ENCODE data around the gene PAPLN.

Gene PAPLN

DNA sequence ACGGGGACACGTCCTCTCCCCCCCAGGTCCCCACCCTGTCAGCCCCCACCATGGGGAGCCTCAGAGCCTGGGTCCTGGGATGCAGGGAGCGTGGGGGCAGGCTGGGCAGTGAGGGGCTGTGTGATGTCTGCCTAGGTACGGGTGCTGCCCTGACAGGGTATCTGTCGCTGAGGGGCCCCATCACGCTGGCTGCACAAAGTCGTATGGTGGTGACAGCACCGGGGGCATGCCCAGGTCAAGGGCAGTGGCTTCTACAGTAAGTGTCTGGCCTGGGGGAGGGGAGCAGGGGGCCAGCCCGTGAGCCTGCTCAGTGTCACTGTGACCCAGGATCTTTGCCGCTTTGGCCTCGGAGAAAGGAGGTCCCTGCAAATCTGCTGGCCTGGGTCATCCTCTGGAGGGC, 23.3 kb downstream of the PAPLN start:
- no peak for DNase-seq (ENCODE audit: low read depth, low spot score)
- no CpG with 5 or more reads among the region's 11 CpGs for WGBS (ENCODE audit: insufficient coverage, insufficient read length)
- no peaks in the 10 kb centered on the region for H3K27me3 ChIP-seq (ENCODE audit: control insufficient read depth, insufficient read depth, low read length)

DNA sequence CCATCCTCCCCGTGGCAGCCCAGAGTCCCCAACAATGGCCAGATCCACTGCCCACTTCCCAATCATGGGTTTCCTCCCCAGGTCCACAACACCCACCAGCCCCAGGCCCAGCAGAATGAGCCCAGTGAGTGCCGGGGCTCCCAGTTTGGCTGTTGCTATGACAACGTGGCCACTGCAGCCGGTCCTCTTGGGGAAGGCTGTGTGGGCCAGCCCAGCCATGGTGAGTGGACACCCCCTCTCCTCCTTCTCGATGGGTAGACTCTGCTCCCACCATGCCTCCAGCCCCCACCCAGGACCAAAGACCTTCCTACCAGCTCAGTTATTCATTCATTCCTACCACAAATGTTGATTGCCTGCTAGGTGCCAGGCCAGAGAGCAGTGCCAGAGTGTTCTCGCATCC, 23.8 kb downstream of the PAPLN start:
- no peak for DNase-seq (ENCODE audit: low read depth, low spot score)
- Histone ChIP-seq H3K36me3 (ENCODE audit: control insufficient read depth, insufficient read depth, low read length) (no peaks in the 10 kb centered on the region), H3K4me3 (ENCODE audit: low read length) (no peak overlapping the region), H3K27ac (ENCODE audit: low read length) (no peak overlapping the region), H3K4me1 (ENCODE audit: control insufficient read depth, insufficient read depth, low read length) (no peaks in the 10 kb centered on the region), H3K27me3 (ENCODE audit: control insufficient read depth, insufficient read depth, low read length) (no peaks in the 10 kb centered on the region), H3K9me3 (ENCODE audit: control insufficient read depth, insufficient read depth, low read length) (no peaks in the 10 kb centered on the region)
- WGBS (ENCODE audit: insufficient coverage, insufficient read length): no CpG with 5 or more reads among the region's 6 CpGs

More for the DNA sequence above, 23.3 kb downstream of the PAPLN start:
- Histone ChIP-seq H3K27ac (ENCODE audit: low read length) (no peak overlapping the region), H3K4me1 (ENCODE audit: control insufficient read depth, insufficient read depth, low read length) (no peaks in the 10 kb centered on the region), H3K4me3 (ENCODE audit: low read length) (no peak overlapping the region), H3K9me3 (ENCODE audit: control insufficient read depth, insufficient read depth, low read length) (no peaks in the 10 kb centered on the region), H3K36me3 (ENCODE audit: control insufficient read depth, insufficient read depth, low read length) (no peaks in the 10 kb centered on the region)

DNA sequence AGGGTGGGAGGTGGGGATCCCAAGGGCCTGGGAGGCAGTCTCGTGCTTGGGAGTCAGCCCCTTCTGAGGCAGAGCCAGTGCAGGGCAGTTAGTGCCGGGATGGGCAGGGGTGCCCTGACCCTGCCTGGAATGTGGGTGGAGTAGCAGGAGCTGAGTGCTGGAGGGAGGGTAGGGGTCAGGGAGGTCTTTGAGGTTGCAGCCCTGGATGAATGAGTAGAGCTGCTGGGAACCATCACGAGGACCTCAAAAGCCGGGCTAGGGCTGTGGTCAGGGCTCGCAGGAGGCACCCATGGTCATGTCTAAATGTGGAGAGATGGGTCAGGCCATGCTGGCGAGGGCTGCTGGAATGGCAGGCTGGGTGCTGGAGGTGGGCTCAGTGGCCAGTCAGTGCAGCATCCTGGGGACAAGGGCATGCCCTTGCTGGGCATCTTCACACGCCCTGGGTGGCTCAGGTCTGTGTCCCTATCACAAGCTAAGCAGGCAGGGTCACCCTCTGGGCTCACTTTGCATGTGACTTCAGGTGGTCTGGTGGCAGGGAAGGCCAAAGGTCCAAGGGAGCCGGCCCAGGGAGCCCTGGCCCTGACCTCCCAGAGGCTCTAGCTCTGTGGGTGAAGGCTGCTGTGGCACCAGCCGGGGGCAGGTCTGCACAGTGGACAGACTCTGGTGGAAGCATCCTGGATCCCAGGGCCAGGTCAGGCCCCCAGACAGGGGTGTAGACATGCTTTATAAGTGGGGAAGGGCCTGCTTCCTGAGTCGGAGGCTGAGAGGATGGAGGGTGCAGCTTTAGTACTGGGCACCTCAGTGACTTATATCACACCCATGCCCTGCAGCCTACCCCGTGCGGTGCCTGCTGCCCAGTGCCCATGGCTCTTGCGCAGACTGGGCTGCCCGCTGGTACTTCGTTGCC, 24.5 kb downstream of the PAPLN start:
- no CpG with 5 or more reads among the region's 15 CpGs for WGBS (ENCODE audit: insufficient coverage, insufficient read length)
- H3K4me3 ChIP-seq (ENCODE audit: low read length): no peak overlapping the region

DNA sequence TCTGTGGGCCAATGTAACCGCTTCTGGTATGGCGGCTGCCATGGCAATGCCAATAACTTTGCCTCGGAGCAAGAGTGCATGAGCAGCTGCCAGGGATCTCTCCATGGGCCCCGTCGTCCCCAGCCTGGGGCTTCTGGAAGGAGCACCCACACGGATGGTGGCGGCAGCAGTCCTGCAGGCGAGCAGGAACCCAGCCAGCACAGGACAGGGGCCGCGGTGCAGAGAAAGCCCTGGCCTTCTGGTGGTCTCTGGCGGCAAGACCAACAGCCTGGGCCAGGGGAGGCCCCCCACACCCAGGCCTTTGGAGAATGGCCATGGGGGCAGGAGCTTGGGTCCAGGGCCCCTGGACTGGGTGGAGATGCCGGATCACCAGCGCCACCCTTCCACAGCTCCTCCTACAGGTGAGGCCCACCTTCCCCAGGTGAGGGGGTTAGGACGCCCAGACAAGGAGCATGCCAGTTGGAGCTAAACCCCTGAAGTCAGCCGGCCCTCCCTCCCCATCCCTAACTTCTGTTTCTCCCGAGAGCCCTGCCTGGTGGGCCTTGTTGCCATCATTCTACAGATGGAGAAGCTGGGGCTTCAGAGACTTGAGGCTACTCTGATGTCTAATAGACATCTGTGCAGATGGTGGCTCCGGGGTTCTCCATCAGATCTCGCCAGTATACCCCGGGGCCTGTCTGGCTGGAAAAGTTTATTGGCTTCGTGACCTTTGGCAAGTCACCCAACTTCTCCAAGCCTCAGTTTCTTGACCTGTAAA, 25.3 kb downstream of the PAPLN start:
- no peak for DNase-seq (ENCODE audit: low read depth, low spot score)
- no peaks in the 10 kb centered on the region for H3K27me3 ChIP-seq (ENCODE audit: control insufficient read depth, insufficient read depth, low read length)
- no peak overlapping the region for H3K4me3 ChIP-seq (ENCODE audit: low read length)
- no peaks in the 10 kb centered on the region for H3K4me1 ChIP-seq (ENCODE audit: control insufficient read depth, insufficient read depth, low read length)
- no peak overlapping the region for H3K27ac ChIP-seq (ENCODE audit: low read length)
- no CpG with 5 or more reads among the region's 20 CpGs for whole genome bisulfite sequencing (ENCODE audit: insufficient coverage, insufficient read length)
- H3K36me3 ChIP-seq (ENCODE audit: control insufficient read depth, insufficient read depth, low read length): no peaks in the 10 kb centered on the region
- H3K9me3 ChIP-seq (ENCODE audit: control insufficient read depth, insufficient read depth, low read length): no peaks in the 10 kb centered on the region

More for the DNA sequence above, 24.5 kb downstream of the PAPLN start:
- H3K9me3 ChIP-seq (ENCODE audit: control insufficient read depth, insufficient read depth, low read length): no peaks in the 10 kb centered on the region
- H3K27ac ChIP-seq (ENCODE audit: low read length): no peak overlapping the region
- H3K36me3 ChIP-seq (ENCODE audit: control insufficient read depth, insufficient read depth, low read length): no peaks in the 10 kb centered on the region
- no peaks in the 10 kb centered on the region for H3K27me3 ChIP-seq (ENCODE audit: control insufficient read depth, insufficient read depth, low read length)
- no peaks in the 10 kb centered on the region for H3K4me1 ChIP-seq (ENCODE audit: control insufficient read depth, insufficient read depth, low read length)
- no peak for DNase-seq (ENCODE audit: low read depth, low spot score)

DNA sequence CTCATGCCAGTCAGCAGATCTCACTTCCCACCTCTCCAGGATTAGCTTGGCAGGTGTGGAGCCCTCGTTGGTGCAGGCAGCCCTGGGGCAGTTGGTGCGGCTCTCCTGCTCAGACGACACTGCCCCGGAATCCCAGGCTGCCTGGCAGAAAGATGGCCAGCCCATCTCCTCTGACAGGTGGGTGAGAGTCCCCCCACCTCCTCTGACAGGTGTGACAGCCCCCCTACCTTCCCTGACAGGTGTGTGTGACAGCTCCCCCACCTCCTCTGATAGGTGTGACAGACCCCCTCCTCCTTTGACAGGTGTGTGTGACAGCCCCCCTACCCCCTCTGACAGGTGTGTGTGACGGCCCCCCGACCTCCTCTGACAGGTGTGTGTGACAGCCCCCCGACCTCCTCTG, 26.3 kb downstream of the PAPLN start:
- H3K27ac ChIP-seq (ENCODE audit: low read length): no peak overlapping the region
- no peak overlapping the region for H3K4me3 ChIP-seq (ENCODE audit: low read length)
- H3K36me3 ChIP-seq (ENCODE audit: control insufficient read depth, insufficient read depth, low read length): no peaks in the 10 kb centered on the region
- no peaks in the 10 kb centered on the region for H3K27me3 ChIP-seq (ENCODE audit: control insufficient read depth, insufficient read depth, low read length)
- WGBS (ENCODE audit: insufficient coverage, insufficient read length): no CpG with 5 or more reads among the region's 7 CpGs
- no peak for DNase-seq (ENCODE audit: low read depth, low spot score)
- no peaks in the 10 kb centered on the region for H3K9me3 ChIP-seq (ENCODE audit: control insufficient read depth, insufficient read depth, low read length)
- no peaks in the 10 kb centered on the region for H3K4me1 ChIP-seq (ENCODE audit: control insufficient read depth, insufficient read depth, low read length)

DNA sequence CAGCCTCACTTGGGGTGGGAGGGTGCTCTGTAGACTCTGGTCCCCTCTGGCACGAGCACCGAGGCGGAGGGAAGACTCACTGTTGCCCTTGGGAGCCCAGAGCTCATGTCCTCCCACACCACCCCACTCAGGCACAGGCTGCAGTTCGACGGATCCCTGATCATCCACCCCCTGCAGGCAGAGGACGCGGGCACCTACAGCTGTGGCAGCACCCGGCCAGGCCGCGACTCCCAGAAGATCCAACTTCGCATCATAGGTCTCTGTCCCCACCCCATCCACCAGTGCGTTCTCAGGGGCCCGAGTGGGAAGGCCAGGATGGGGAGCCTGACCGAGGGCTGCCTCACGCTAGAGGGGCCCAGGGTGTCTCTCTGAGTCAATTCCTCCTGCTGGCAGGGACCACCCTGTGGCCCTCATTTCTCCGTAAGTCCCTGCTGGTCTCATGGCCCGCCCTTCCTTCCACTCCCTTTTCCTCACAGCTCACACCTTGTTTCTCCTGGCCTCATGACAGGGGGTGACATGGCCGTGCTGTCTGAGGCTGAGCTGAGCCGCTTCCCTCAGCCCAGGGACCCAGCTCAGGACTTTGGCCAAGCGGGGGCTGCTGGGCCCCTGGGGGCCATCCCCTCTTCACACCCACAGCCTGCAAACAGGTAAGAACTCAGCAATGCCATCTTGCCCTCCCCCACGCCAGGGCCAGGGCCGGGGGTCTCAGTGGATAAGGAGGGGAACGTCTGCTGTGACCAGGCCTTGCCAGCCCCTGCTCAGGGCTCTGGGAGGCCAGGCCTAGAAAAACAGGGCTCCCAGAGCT, 27.0 kb downstream of the PAPLN start:
- DNase-seq (ENCODE audit: low read depth, low spot score): no peak
- no peak overlapping the region for H3K4me3 ChIP-seq (ENCODE audit: low read length)
- no peaks in the 10 kb centered on the region for H3K9me3 ChIP-seq (ENCODE audit: control insufficient read depth, insufficient read depth, low read length)
- H3K36me3 ChIP-seq (ENCODE audit: control insufficient read depth, insufficient read depth, low read length): no peaks in the 10 kb centered on the region
- H3K4me1 ChIP-seq (ENCODE audit: control insufficient read depth, insufficient read depth, low read length): no peaks in the 10 kb centered on the region
- H3K27me3 ChIP-seq (ENCODE audit: control insufficient read depth, insufficient read depth, low read length): no peaks in the 10 kb centered on the region
- no CpG with 5 or more reads among the region's 23 CpGs for WGBS (ENCODE audit: insufficient coverage, insufficient read length)
- H3K27ac ChIP-seq (ENCODE audit: low read length): no peak overlapping the region

DNA sequence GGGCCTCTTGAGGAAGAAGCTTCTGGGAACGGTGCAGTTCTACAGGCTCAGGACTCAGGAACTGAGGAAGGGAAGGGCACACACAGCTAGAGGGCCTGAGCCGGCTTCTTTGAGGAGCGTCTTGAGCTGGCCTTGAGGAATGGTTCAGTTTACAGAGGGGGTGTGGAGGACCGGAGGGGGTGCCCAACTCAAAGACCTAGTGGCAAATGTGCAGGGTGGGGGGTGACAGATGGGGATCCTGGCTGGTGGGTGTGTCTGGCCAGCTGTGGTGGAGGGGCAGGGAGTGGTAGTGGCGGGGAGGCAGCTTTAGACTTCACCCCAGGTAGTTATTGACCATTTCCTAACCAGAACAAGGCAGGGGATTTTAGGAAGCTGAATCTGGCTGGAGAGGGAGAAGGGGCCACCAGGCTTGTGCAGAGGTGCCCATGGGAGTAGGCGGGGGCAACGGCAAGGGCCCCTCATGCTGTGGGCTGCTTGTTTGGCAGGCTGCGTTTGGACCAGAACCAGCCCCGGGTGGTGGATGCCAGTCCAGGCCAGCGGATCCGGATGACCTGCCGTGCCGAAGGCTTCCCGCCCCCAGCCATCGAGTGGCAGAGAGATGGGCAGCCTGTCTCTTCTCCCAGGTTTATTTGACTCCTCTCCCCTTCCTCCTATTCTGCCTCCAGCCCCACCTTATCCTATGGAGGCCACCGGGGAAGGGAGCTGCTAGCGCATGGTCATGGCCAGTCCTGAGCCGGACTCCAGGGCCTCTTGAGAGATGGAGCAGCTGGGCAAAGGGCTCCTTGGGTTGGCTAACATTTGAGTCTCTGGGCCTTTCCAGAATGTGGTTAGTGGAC, 27.8 kb downstream of the PAPLN start:
- no CpG with 5 or more reads among the region's 18 CpGs for WGBS (ENCODE audit: insufficient coverage, insufficient read length)
- Histone ChIP-seq H3K27me3 (ENCODE audit: control insufficient read depth, insufficient read depth, low read length) (no peaks in the 10 kb centered on the region), H3K4me1 (ENCODE audit: control insufficient read depth, insufficient read depth, low read length) (no peaks in the 10 kb centered on the region), H3K36me3 (ENCODE audit: control insufficient read depth, insufficient read depth, low read length) (no peaks in the 10 kb centered on the region), H3K27ac (ENCODE audit: low read length) (no peak overlapping the region), H3K9me3 (ENCODE audit: control insufficient read depth, insufficient read depth, low read length) (no peaks in the 10 kb centered on the region), H3K4me3 (ENCODE audit: low read length) (no peak overlapping the region)
- no peak for DNase-seq (ENCODE audit: low read depth, low spot score)

DNA sequence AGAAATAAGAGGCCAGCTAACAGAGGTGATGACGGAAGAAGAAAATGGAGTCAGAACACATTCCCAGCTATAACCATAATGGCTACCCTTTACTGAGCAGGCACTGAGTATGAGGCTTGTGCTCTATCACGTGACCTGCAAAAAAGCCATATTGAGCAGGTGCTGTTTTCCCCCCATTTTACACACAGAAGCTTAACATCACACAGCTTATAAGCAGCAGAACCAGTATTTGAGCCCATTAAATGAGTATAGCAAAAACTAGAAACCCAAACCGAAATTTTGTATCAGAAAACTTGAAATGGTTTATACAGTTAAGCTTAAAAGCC, 28.4 kb downstream of the PAPLN start:
- no peak for DNase-seq (ENCODE audit: low read depth, low spot score)
- Histone ChIP-seq H3K27me3 (ENCODE audit: control insufficient read depth, insufficient read depth, low read length) (no peaks in the 10 kb centered on the region), H3K9me3 (ENCODE audit: control insufficient read depth, insufficient read depth, low read length) (no peaks in the 10 kb centered on the region), H3K4me3 (ENCODE audit: low read length) (no peak overlapping the region), H3K27ac (ENCODE audit: low read length) (no peak overlapping the region), H3K36me3 (ENCODE audit: control insufficient read depth, insufficient read depth, low read length) (no peaks in the 10 kb centered on the region), H3K4me1 (ENCODE audit: control insufficient read depth, insufficient read depth, low read length) (no peaks in the 10 kb centered on the region)
- no CpG with 5 or more reads among the region's 3 CpGs for WGBS (ENCODE audit: insufficient coverage, insufficient read length)

DNA sequence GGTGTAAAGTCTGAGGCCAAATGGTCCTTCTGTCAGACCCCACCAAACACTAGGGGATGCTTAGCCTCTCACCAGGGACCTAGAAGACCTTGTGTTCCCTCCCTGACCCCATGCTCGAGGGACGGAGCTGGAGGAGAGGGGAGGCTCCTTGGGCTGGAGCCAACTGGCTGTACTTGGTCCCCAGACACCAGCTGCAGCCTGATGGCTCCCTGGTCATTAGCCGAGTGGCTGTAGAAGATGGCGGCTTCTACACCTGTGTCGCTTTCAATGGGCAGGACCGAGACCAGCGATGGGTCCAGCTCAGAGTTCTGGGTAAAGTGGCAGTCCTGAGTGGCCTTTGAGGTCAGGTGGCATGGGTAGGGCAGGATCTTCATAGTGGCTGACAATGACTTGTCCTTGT, 29.0 kb downstream of the PAPLN start:
- Histone ChIP-seq H3K9me3 (ENCODE audit: control insufficient read depth, insufficient read depth, low read length) (no peaks in the 10 kb centered on the region), H3K36me3 (ENCODE audit: control insufficient read depth, insufficient read depth, low read length) (no peaks in the 10 kb centered on the region), H3K27me3 (ENCODE audit: control insufficient read depth, insufficient read depth, low read length) (no peaks in the 10 kb centered on the region), H3K27ac (ENCODE audit: low read length) (no peak overlapping the region), H3K4me1 (ENCODE audit: control insufficient read depth, insufficient read depth, low read length) (no peaks in the 10 kb centered on the region), H3K4me3 (ENCODE audit: low read length) (no peak overlapping the region)
- no CpG with 5 or more reads among the region's 7 CpGs for WGBS (ENCODE audit: insufficient coverage, insufficient read length)
- DNase-seq (ENCODE audit: low read depth, low spot score): no peak
